SH-SY5Y (cell line): Measurements from ENCODE around the gene ALLC.

Experiments used
- GATA2 ChIP-seq: IDR thresholded peaks from 2 replicates; pipeline ENCODE4 v1.6.1; 2011; ENCODE audit warnings: mild to moderate bottlenecking, low read depth, low read length
- GATA3 ChIP-seq: IDR thresholded peaks from 2 replicates; pipeline ENCODE4 v1.6.1; 2011; ENCODE audit warnings: low read depth, mild to moderate bottlenecking, low read length, moderate library complexity

- TF ChIP-seq GATA3 (no peak), GATA2 (no peak)
These were observed 43.1 kb downstream of the ALLC start for GRCh38 chr2:3701071-3701470.
